MM.1S (cell line): ENCODE results near the gene SIRT2.

Source experiments
- DNase-seq: peaks from one replicate; pipeline ENCODE4 v3.0.0-alpha.2; 2015
- H2AFZ ChIP-seq: fragments of 300-600 bp; sonication (generic); 2 replicates; pipeline ENCODE4 v1.6.0; 2016; ENCODE audit warnings: antibody characterized with exemption, low read length
- H3F3A ChIP-seq: fragments of 300-600 bp; sonication (generic); 2 replicates; pipeline ENCODE4 v1.6.1; 2016; ENCODE audit warnings: mild to moderate bottlenecking, antibody characterized with exemption, low read length, moderate library complexity, mixed read lengths; ENCODE audit not compliant: insufficient read depth
- H3K27ac ChIP-seq: fragments of 300-600 bp; sonication (generic); 2 replicates; pipeline ENCODE4 v1.5.1; 2016; ENCODE audit warnings: mild to moderate bottlenecking, low read length
- H3K27me3 ChIP-seq: fragments of 300-600 bp; sonication (generic); replicated peaks from 2 replicates; pipeline ENCODE4 v1.6.0; 2016; ENCODE audit warnings: low read length; ENCODE audit not compliant: insufficient read depth
- H3K36me3 ChIP-seq: fragments of 300-600 bp; sonication (generic); replicated peaks from 2 replicates; pipeline ENCODE4 v1.6.1; 2016; ENCODE audit warnings: mild to moderate bottlenecking, low read length, mixed read lengths; ENCODE audit not compliant: insufficient read depth
- H3K4me1 ChIP-seq: fragments of 300-600 bp; sonication (generic); 2 replicates; pipeline ENCODE4 v1.6.1; 2016; ENCODE audit warnings: low read length, mixed read lengths
- H3K4me2 ChIP-seq: fragments of 300-600 bp; sonication (generic); 2 replicates; pipeline ENCODE4 v1.6.0; 2016; ENCODE audit warnings: low read depth, low read length
- H3K4me3 ChIP-seq: fragments of 300-600 bp; sonication (generic); 2 replicates; pipeline ENCODE4 v1.5.1; 2016; ENCODE audit warnings: low read length, mixed read lengths
- H3K79me2 ChIP-seq: fragments of 300-600 bp; sonication (generic); 2 replicates; pipeline ENCODE4 v1.6.1; 2016; ENCODE audit warnings: mixed run types, low read length, mixed read lengths
- H3K9ac ChIP-seq: fragments of 300-600 bp; sonication (generic); 2 replicates; pipeline ENCODE4 v1.6.1; 2016; ENCODE audit warnings: low read length, mixed read lengths
- H3K9me2 ChIP-seq: fragments of 300-600 bp; sonication (generic); replicated peaks from 2 replicates; pipeline ENCODE4 v1.6.1; 2016; ENCODE audit warnings: mild to moderate bottlenecking, low read length, mixed read lengths; ENCODE audit not compliant: insufficient read depth
- H3K9me3 ChIP-seq: fragments of 300-600 bp; sonication (generic); replicated peaks from 2 replicates; pipeline ENCODE4 v1.6.1; 2016; ENCODE audit warnings: mild to moderate bottlenecking, low read length, mixed read lengths; ENCODE audit not compliant: insufficient read depth
- H4K20me1 ChIP-seq: fragments of 300-600 bp; sonication (generic); 2 replicates; pipeline ENCODE4 v1.6.1; 2016; ENCODE audit warnings: mild to moderate bottlenecking, low read length, moderate library complexity, mixed read lengths; ENCODE audit not compliant: insufficient read depth
- EZH2 ChIP-seq: fragments of 300-600 bp; sonication (generic); optimal IDR thresholded peaks from 2 replicates; pipeline ENCODE3; 2017; ENCODE audit warnings: low read depth, mild to moderate bottlenecking, antibody characterized with exemption, low read length, mixed read lengths
- EZH2phosphoT487 ChIP-seq: fragments of 300-600 bp; sonication (generic); IDR thresholded peaks from 2 replicates; pipeline ENCODE4 v1.6.1; 2018; ENCODE audit warnings: antibody characterized with exemption, low read length
- TF ChIP-seq, protein P1 (sequence below): fragments of 300-600 bp; sonication (generic); IDR thresholded peaks from 2 replicates; pipeline ENCODE4 v1.5.1; 2016; ENCODE audit warnings: antibody characterized with exemption, low read length, mixed read lengths

SIRT2 gene

DNA sequence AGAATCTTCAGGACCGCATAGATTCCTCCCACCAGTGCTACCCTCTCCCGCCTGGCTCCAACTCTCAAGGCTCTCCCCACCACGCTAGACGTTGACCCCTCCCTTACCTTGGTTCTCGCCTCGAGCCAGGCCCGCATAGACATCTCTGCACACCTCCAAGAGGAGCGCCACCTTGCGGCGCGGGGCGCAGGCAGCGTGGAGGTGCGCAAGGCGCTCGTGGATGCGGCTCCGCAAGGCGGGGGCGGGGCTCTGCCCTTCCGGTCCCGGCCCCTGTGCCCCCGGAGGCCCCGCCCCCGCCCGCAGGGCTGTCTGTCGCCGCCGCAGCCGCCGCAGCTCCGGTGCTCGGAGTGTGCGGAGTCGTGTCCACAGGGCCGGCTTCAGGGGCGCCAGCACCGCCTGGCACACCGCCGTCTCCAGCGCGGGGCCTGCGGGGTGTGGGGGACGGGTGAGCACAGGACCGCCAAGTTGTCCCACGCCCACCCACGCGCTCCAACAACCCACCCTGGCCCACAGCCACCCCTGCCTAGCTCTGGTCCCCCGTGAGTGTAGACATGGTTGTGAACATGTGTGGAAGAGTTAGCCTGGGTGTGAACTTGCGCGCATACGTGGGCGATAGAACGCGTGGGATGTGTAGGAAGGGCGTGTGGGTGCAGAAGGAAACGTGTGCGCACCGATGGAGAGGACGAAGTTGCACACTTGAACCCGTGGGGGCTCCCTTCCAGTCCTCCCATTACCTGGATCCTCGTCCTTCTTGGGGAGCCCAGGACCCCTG lies 29.4 kb downstream of the SIRT2 start:
- Histone ChIP-seq H4K20me1 (no peaks in the 10 kb centered on the region), H2AFZ (peak overlapping the region; percentile 17), H3K4me3 (peak overlapping the region; percentile 17; the same call in 1 of the 2 replicates), H3K27me3 (no peaks in the 10 kb centered on the region), H3K4me1 (no peaks in the 10 kb centered on the region), H3K9me3 (no peaks in the 10 kb centered on the region), H3K27ac (no peak overlapping the region), H3F3A (no peaks in the 10 kb centered on the region), H3K9me2 (no peaks in the 10 kb centered on the region), H3K9ac (no peak overlapping the region; the same call in 1 of the 2 replicates), H3K36me3 (no peaks in the 10 kb centered on the region), H3K79me2 (no peaks in the 10 kb centered on the region), H3K4me2 (peak overlapping the region; percentile 69; the same call in 1 of the 2 replicates)
- TF ChIP-seq, protein P1, sequence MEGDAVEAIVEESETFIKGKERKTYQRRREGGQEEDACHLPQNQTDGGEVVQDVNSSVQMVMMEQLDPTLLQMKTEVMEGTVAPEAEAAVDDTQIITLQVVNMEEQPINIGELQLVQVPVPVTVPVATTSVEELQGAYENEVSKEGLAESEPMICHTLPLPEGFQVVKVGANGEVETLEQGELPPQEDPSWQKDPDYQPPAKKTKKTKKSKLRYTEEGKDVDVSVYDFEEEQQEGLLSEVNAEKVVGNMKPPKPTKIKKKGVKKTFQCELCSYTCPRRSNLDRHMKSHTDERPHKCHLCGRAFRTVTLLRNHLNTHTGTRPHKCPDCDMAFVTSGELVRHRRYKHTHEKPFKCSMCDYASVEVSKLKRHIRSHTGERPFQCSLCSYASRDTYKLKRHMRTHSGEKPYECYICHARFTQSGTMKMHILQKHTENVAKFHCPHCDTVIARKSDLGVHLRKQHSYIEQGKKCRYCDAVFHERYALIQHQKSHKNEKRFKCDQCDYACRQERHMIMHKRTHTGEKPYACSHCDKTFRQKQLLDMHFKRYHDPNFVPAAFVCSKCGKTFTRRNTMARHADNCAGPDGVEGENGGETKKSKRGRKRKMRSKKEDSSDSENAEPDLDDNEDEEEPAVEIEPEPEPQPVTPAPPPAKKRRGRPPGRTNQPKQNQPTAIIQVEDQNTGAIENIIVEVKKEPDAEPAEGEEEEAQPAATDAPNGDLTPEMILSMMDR = peak; percentile 57
- no peak for TF ChIP-seq EZH2
- no peak for TF ChIP-seq EZH2phosphoT487
- peak; percentile 52 for DNase-seq

DNA sequence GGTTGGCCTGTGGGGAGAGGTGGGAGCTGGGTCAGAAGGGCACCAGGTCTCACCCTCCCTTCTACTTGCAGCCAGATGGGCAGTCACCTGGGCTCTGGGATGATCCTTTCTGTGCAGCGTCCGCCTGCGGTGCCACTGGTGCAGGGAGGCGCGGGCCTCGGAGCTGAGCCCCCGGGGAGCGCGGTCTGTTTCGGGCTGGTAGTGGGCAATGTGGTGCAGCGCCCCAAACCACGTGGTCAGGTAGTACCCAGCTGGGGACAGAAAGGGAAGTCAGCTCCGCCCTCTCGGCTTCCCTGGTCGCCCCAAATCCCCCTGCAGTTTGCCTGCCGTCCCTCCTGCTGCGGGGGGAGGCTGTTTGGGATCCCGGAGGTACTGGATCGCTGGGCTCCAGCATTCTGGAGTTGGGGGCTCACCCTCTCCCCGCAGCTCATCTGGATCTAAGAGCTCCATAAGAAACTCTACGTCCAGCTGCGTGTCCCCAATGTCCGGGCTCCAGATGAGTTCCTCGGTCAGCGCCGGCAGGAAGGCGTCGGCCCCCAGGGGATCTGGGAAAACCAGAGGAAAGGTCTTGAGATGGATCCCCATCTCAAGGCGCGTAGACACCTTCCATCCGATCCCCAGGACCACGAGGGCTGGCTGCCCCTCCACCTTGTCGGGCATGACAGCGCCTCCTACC lies 30.1 kb downstream of the SIRT2 start:
- Histone ChIP-seq H3K4me1 (no peaks in the 10 kb centered on the region), H3K27me3 (no peaks in the 10 kb centered on the region), H3K27ac (no peak overlapping the region), H3K4me3 (peak overlapping the region; percentile 17; the same call in 1 of the 2 replicates), H3K9me3 (no peaks in the 10 kb centered on the region), H3K36me3 (no peaks in the 10 kb centered on the region), H3K9ac (no peak overlapping the region; the same call in 1 of the 2 replicates), H3K9me2 (no peaks in the 10 kb centered on the region), H3K79me2 (no peaks in the 10 kb centered on the region), H3F3A (no peaks in the 10 kb centered on the region), H2AFZ (peak overlapping the region; percentile 17), H3K4me2 (peak overlapping the region; percentile 69; the same call in 1 of the 2 replicates), H4K20me1 (no peaks in the 10 kb centered on the region)
- no peak for DNase-seq
- TF ChIP-seq EZH2phosphoT487 (no peak), EZH2 (no peak)
- TF ChIP-seq, protein P1 = no peak

DNA sequence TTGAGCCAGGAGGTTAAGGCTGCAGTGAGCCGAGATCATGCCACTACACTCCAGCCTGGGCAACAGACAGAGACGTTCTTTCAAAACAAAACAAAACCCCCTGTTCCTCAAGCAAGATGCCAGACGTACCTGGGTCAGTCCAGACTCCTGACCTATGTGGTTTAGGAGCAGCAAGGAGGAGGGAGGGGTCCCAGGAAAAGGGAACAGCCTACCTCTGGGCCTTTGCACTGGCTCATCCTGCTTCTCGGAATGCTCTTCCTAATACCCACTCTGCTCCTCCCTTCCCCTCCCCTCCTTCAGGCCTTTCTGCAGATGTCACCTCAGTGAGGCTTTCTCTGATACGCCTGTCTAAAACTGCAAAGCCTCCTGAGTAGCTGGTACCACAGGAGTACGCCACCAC lies 30.9 kb downstream of the SIRT2 start:
- H3K9me3 ChIP-seq = no peaks in the 10 kb centered on the region
- no peaks in the 10 kb centered on the region for H4K20me1 ChIP-seq
- no peaks in the 10 kb centered on the region for H3K4me1 ChIP-seq
- H3K27me3 ChIP-seq = no peaks in the 10 kb centered on the region
- H3K9ac ChIP-seq = no peak overlapping the region
- no peak overlapping the region for H3K27ac ChIP-seq
- H3F3A ChIP-seq = no peaks in the 10 kb centered on the region
- DNase-seq = no peak
- H3K9me2 ChIP-seq = no peaks in the 10 kb centered on the region
- no peak for TF ChIP-seq EZH2phosphoT487
- TF ChIP-seq, protein P1 = no peak
- TF ChIP-seq EZH2 = no peak
- no peaks in the 10 kb centered on the region for H3K36me3 ChIP-seq
- no peak overlapping the region for H3K4me3 ChIP-seq
- H2AFZ ChIP-seq = no peak overlapping the region
- no peak overlapping the region for H3K4me2 ChIP-seq
- H3K79me2 ChIP-seq = no peaks in the 10 kb centered on the region
